Neural cell (in vitro differentiated cells): ENCODE measurements around the gene LRBA. TPM values are rescaled to one million over a fixed set of nuclear protein-coding genes. Genes with fewer than 3 reads are reported as not detected.

ENCODE experiments used
- H2AFZ ChIP-seq: fragments of 200-600, 300-800 bp; sonication (generic), shearing (Covaris generic); 2 replicates; pipeline ENCODE4 v1.6.0; 2014; ENCODE audit warnings: low read depth, mild to moderate bottlenecking, antibody characterized with exemption, low read length, moderate library complexity
- H3F3A ChIP-seq: fragments of 200-600 bp; shearing (Covaris generic); 2 replicates; pipeline ENCODE4 v1.6.1; 2016; ENCODE audit warnings: mild to moderate bottlenecking, moderate library complexity, mixed read lengths, antibody characterized with exemption, low read length; ENCODE audit not compliant: insufficient read depth, poor library complexity, severe bottlenecking
- H3K27ac ChIP-seq: fragments of 200-600, 300-800 bp; sonication (generic), shearing (Covaris generic); 2 replicates; pipeline ENCODE4 v1.5.1; 2014; ENCODE audit warnings: mild to moderate bottlenecking, low read length, moderate library complexity
- H3K27me3 ChIP-seq: fragments of 300-800, 200-600 bp; sonication (generic), shearing (Covaris generic); 2 replicates; pipeline ENCODE4 v1.6.0; 2014; ENCODE audit warnings: mild to moderate bottlenecking, low read depth, low read length, moderate library complexity; ENCODE audit not compliant: insufficient read depth
- H3K36me3 ChIP-seq: fragments of 300-800, 200-600 bp; sonication (generic), shearing (Covaris generic); 2 replicates; pipeline ENCODE4 v1.5.1; 2014; ENCODE audit warnings: mild to moderate bottlenecking, antibody characterized with exemption, low read length, moderate library complexity; ENCODE audit not compliant: insufficient read depth
- H3K4me2 ChIP-seq: fragments of 300-800, 200-600 bp; sonication (generic), shearing (Covaris generic); 2 replicates; pipeline ENCODE4 v1.6.0; 2014; ENCODE audit warnings: mild to moderate bottlenecking, low read length
- H3K4me3 ChIP-seq: fragments of 300-800, 200-600 bp; sonication (generic), shearing (Covaris generic); 2 replicates; pipeline ENCODE4 v1.5.1; 2014; ENCODE audit warnings: mild to moderate bottlenecking, low read length, moderate library complexity
- H3K79me2 ChIP-seq: fragments of 200-600 bp; shearing (Covaris generic); replicated peaks from 2 replicates; pipeline ENCODE4 v1.6.0; 2014; ENCODE audit warnings: mild to moderate bottlenecking, low read length, moderate library complexity; ENCODE audit not compliant: insufficient read depth
- H3K9ac ChIP-seq: fragments of 300-800, 200-600 bp; sonication (generic), shearing (Covaris generic); 2 replicates; pipeline ENCODE4 v1.6.1; 2016; ENCODE audit warnings: mild to moderate bottlenecking, low read length, mixed read lengths
- H3K9me2 ChIP-seq: fragments of 200-600 bp; shearing (Covaris generic); 2 replicates; pipeline ENCODE4 v1.6.1; 2016; ENCODE audit warnings: mild to moderate bottlenecking, low read length, mixed read lengths; ENCODE audit not compliant: insufficient read depth
- H3K9me3 ChIP-seq: fragments of 200-600, 300-800 bp; sonication (generic), shearing (Covaris generic); 2 replicates; pipeline ENCODE4 v1.6.1; 2016; ENCODE audit warnings: mild to moderate bottlenecking, mixed run types, low read length, moderate library complexity, mixed read lengths
- H4K20me1 ChIP-seq: fragments of 200-600 bp; shearing (Covaris generic); 2 replicates; pipeline ENCODE4 v1.6.1; 2016; ENCODE audit warnings: mild to moderate bottlenecking, mixed run types; ENCODE audit not compliant: insufficient read depth
- EP300 ChIP-seq: fragments of 450-650 bp; conservative IDR thresholded peaks from 2 replicates; pipeline ENCODE4 v1.6.1; 2014; ENCODE audit warnings: antibody characterized with exemption, mild to moderate bottlenecking, moderate library complexity; ENCODE audit not compliant: poor library complexity, severe bottlenecking
- EZH2 ChIP-seq: fragments of 200-600, 300-800 bp; shearing (Covaris generic), sonication (generic); IDR thresholded peaks from 2 replicates; pipeline ENCODE4 v1.6.1; 2014; ENCODE audit warnings: antibody characterized with exemption, low read length, borderline replicate concordance, mild to moderate bottlenecking; ENCODE audit not compliant: insufficient read depth, poor library complexity, severe bottlenecking
- MXI1 ChIP-seq: fragments of 450-650 bp; conservative IDR thresholded peaks from 2 replicates; pipeline ENCODE4 v1.6.1; 2014; ENCODE audit warnings: antibody characterized with exemption, mild to moderate bottlenecking; ENCODE audit not compliant: poor library complexity, severe bottlenecking
- POLR2AphosphoS5 ChIP-seq: IDR thresholded peaks from 2 replicates; pipeline ENCODE4 v1.6.1; 2012
- RAD21 ChIP-seq: fragments of 450-650 bp; conservative IDR thresholded peaks from 2 replicates; pipeline ENCODE4 v1.6.1; 2014; ENCODE audit warnings: antibody characterized with exemption, mild to moderate bottlenecking, moderate library complexity
- SMC3 ChIP-seq: fragments of 450-650 bp; conservative IDR thresholded peaks from 2 replicates; pipeline ENCODE4 v1.6.1; 2014; ENCODE audit warnings: antibody characterized with exemption, mild to moderate bottlenecking, moderate library complexity; ENCODE audit not compliant: poor library complexity
- TAF1 ChIP-seq: IDR thresholded peaks from 2 replicates; pipeline ENCODE4 v1.6.1; 2012; ENCODE audit warnings: low read depth
- polyA plus RNA-seq: library from polyadenylated mRNA; depleted of rRNA; stranded (reverse); fragments of >200 nt; gene quantifications from 2 replicates; pipeline ENCODE4 v1.2.3, GENCODE V29; 2014
- TF ChIP-seq, protein P1 (sequence below): IDR thresholded peaks from 2 replicates; pipeline ENCODE4 v1.6.1; 2012; ENCODE audit warnings: borderline replicate concordance
- TF ChIP-seq, protein P2 (sequence below): fragments of 450-650 bp; IDR thresholded peaks from 2 replicates; pipeline ENCODE4 v1.5.1; 2014; ENCODE audit warnings: antibody characterized with exemption, mild to moderate bottlenecking, moderate library complexity; ENCODE audit not compliant: poor library complexity, severe bottlenecking

The LRBA gene
- polyA plus RNA-seq, 1 donor from 2014 or later, result 7.1 TPM

DNA sequence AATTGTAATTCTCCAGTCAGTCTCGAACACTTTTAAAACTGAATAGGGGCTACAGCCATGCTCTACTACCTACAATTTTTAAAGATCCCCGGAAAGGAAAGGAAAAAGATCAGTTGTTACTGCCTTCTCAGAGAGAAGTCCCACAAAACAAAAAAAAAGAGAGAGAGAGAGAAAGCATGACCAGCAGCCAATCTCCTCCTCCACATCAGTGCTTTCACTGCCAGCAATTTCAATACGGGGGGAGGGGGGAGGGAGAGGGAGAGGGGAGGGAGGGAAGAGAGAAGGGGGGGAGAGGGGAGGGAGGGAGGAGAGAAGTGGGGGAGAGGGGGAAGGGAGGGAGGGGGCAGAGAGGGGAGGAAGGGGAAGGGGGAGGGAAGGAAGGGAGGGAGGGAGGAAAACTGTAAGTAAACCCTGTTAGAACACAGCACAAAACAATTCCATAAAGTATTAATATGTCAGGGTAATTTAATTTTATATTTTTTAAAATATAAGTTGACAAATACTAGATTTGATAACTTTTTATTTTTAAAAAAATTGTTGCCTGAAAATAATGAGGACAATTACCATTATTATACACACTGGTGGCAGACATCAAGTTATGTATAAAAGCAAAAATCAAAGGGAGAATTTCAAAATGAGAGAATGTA lies 108.0 kb downstream of the LRBA start:
- no peak overlapping the region for H3K4me2 ChIP-seq
- TF ChIP-seq, protein P1, sequence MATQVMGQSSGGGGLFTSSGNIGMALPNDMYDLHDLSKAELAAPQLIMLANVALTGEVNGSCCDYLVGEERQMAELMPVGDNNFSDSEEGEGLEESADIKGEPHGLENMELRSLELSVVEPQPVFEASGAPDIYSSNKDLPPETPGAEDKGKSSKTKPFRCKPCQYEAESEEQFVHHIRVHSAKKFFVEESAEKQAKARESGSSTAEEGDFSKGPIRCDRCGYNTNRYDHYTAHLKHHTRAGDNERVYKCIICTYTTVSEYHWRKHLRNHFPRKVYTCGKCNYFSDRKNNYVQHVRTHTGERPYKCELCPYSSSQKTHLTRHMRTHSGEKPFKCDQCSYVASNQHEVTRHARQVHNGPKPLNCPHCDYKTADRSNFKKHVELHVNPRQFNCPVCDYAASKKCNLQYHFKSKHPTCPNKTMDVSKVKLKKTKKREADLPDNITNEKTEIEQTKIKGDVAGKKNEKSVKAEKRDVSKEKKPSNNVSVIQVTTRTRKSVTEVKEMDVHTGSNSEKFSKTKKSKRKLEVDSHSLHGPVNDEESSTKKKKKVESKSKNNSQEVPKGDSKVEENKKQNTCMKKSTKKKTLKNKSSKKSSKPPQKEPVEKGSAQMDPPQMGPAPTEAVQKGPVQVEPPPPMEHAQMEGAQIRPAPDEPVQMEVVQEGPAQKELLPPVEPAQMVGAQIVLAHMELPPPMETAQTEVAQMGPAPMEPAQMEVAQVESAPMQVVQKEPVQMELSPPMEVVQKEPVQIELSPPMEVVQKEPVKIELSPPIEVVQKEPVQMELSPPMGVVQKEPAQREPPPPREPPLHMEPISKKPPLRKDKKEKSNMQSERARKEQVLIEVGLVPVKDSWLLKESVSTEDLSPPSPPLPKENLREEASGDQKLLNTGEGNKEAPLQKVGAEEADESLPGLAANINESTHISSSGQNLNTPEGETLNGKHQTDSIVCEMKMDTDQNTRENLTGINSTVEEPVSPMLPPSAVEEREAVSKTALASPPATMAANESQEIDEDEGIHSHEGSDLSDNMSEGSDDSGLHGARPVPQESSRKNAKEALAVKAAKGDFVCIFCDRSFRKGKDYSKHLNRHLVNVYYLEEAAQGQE, result no peak
- TF ChIP-seq TAF1 (no peak), EP300 (no peak), MXI1 (no peak), EZH2 (no peak), SMC3 (no peak), RAD21 (no peak), POLR2AphosphoS5 (no peak)
- TF ChIP-seq, protein P2, sequence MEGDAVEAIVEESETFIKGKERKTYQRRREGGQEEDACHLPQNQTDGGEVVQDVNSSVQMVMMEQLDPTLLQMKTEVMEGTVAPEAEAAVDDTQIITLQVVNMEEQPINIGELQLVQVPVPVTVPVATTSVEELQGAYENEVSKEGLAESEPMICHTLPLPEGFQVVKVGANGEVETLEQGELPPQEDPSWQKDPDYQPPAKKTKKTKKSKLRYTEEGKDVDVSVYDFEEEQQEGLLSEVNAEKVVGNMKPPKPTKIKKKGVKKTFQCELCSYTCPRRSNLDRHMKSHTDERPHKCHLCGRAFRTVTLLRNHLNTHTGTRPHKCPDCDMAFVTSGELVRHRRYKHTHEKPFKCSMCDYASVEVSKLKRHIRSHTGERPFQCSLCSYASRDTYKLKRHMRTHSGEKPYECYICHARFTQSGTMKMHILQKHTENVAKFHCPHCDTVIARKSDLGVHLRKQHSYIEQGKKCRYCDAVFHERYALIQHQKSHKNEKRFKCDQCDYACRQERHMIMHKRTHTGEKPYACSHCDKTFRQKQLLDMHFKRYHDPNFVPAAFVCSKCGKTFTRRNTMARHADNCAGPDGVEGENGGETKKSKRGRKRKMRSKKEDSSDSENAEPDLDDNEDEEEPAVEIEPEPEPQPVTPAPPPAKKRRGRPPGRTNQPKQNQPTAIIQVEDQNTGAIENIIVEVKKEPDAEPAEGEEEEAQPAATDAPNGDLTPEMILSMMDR, result no peak
- no peaks in the 10 kb centered on the region for H3K9me3 ChIP-seq
- H3K27me3 ChIP-seq, result no peaks in the 10 kb centered on the region
- H2AFZ ChIP-seq, result no peak overlapping the region
- no peaks in the 10 kb centered on the region for H3K79me2 ChIP-seq
- no peaks in the 10 kb centered on the region for H3F3A ChIP-seq
- H3K36me3 ChIP-seq, result no peaks in the 10 kb centered on the region
- H3K9ac ChIP-seq, result no peak overlapping the region
- no peak overlapping the region for H3K4me3 ChIP-seq
- no peaks in the 10 kb centered on the region for H4K20me1 ChIP-seq
- H3K27ac ChIP-seq, result no peak overlapping the region
- H3K9me2 ChIP-seq, result no peaks in the 10 kb centered on the region

DNA sequence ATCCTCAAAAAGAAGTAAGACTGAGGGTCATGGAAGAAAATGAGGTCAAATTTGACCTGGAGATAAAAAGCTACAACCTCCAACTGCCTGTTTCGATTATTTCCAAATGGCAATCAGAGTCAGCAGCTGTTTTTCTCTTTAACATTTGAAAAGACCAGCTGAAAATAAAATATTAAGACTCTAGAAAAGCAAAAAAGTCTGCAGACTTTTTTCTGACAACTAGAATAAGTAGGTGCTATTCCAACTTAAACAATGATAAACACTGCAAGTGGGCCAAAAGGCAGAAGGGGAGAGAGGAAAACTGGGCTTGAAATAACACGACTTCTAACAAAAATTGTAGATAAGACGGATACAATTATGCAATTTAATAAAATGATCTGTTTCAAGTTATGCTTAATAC lies 110.4 kb downstream of the LRBA start:
- Histone ChIP-seq H4K20me1 (no peaks in the 10 kb centered on the region), H3K27me3 (no peaks in the 10 kb centered on the region), H3K27ac (no peak overlapping the region), H3K4me2 (no peak overlapping the region), H3K4me3 (no peak overlapping the region), H3F3A (no peaks in the 10 kb centered on the region), H3K79me2 (no peaks in the 10 kb centered on the region), H3K36me3 (no peaks in the 10 kb centered on the region), H3K9me2 (no peaks in the 10 kb centered on the region), H3K9me3 (no peaks in the 10 kb centered on the region), H3K9ac (no peak overlapping the region), H2AFZ (no peak overlapping the region)
- TF ChIP-seq EZH2 (no peak), RAD21 (no peak)

DNA sequence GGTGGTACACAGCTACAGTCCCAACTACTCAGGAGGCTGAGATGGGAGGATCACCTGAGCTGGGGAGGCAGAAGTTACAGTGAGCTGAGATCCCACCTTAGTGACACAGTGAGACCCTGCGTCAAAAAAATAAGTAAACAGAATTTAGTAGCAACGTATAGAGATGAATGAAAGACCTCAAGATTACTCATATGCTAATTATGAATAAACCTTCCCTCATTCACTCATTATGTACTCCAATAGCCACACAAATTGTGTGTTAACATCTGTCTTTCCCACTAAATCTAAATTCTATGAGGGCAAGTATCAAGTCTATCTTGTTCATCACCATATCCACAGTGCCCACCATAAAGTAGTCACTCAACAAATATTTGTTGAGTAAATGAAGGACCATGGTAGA lies 111.5 kb downstream of the LRBA start:
- Histone ChIP-seq H3K27me3 (no peaks in the 10 kb centered on the region), H3K4me2 (no peak overlapping the region)
- TF ChIP-seq MXI1 (no peak), TAF1 (no peak), EZH2 (no peak), POLR2AphosphoS5 (no peak), EP300 (no peak), SMC3 (no peak), RAD21 (no peak)
- TF ChIP-seq, protein P2, result no peak
- TF ChIP-seq, protein P1, result no peak

More for the DNA sequence above, 111.5 kb downstream of the LRBA start:
- Histone ChIP-seq H3K4me3 (no peak overlapping the region), H3K79me2 (no peaks in the 10 kb centered on the region), H3K9me3 (no peaks in the 10 kb centered on the region), H3K36me3 (no peaks in the 10 kb centered on the region), H3K9me2 (no peaks in the 10 kb centered on the region), H3K27ac (no peak overlapping the region), H3K9ac (no peak overlapping the region), H2AFZ (no peak overlapping the region), H3F3A (no peaks in the 10 kb centered on the region), H4K20me1 (no peaks in the 10 kb centered on the region)
